ENCODE measurements around the gene SDC1.

DNA sequence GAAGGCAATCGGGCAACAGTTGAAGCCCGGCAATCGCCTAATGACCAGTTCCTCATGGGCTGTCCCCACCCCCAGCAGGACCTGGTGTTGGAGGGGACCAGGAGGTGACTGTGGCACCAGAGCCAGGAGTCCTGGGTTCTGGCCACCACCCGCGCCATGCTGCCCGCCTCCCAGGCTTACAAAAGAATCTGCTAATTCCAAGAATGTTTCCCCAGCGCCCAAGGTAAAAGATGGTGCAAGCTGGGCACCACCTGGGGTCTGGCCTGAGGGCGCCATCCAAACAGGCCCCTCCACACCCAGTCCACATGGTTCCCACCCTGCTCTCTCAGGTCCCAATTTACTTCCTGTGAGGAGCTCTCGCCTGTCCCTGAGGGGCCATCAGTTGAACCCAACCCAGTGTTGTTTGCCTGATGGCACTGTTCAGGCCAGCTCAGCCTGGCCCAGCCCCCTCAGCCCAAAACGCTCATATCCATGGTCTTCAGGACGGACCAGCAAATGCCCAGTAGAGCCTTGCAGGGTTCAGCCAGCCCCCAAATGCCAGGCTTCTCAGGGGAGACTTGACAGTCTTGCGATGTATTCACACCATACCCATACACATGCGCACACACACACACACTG, 5.1 kb downstream of the SDC1 start:
- TF ChIP-seq, protein P1, sequence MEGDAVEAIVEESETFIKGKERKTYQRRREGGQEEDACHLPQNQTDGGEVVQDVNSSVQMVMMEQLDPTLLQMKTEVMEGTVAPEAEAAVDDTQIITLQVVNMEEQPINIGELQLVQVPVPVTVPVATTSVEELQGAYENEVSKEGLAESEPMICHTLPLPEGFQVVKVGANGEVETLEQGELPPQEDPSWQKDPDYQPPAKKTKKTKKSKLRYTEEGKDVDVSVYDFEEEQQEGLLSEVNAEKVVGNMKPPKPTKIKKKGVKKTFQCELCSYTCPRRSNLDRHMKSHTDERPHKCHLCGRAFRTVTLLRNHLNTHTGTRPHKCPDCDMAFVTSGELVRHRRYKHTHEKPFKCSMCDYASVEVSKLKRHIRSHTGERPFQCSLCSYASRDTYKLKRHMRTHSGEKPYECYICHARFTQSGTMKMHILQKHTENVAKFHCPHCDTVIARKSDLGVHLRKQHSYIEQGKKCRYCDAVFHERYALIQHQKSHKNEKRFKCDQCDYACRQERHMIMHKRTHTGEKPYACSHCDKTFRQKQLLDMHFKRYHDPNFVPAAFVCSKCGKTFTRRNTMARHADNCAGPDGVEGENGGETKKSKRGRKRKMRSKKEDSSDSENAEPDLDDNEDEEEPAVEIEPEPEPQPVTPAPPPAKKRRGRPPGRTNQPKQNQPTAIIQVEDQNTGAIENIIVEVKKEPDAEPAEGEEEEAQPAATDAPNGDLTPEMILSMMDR (conservative IDR thresholded peaks at IDR 0.05; ENCODE audit: low read length) = no peak
- no peak for TF ChIP-seq EZH2phosphoT487 (IDR thresholded peaks at IDR 0.05; ENCODE audit: borderline replicate concordance, low read depth, low read length)
